Measurements from ENCODE around the gene SPRY1. TPM values are rescaled to one million over a fixed set of nuclear protein-coding genes. Genes with fewer than 3 reads are reported as not detected.

The SPRY1 gene
- polyA plus RNA-seq, 1 donor from 2014 or later, result 0.58 TPM

DNA sequence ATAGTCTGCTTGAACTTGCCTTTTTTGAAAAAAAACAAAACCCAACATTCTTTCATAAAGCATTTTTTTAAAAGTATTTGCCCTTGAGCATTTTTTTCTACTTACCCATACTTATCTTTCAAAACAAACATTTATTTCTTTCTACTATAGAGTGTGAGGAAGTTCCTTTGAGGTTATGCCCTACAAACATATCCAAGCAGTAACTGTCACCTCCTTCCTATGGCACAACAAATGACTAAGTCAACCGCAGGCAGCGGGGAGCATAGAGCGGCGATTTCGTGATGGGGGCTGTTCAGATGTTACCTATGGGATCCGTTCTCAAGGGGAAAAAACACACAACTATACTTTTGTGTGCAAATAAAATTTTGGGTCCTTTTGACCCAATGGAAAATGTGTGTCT, 19.4 kb downstream of the SPRY1 start:
- Histone ChIP-seq H3K4me3 (ENCODE audit: low read length) (no peak overlapping the region), H4K20me1 (ENCODE audit: insufficient read depth) (no peaks in the 10 kb centered on the region), H3K36me3 (ENCODE audit: insufficient read depth, low read length) (no peaks in the 10 kb centered on the region), H3K27me3 (ENCODE audit: insufficient read depth, low read depth, low read length) (no peaks in the 10 kb centered on the region), H3F3A (ENCODE audit: insufficient read depth, low read length, poor library complexity, severe bottlenecking) (no peaks in the 10 kb centered on the region), H3K9me2 (ENCODE audit: insufficient read depth, low read length) (no peaks in the 10 kb centered on the region), H3K4me2 (ENCODE audit: low read length) (no peak overlapping the region), H3K9me3 (ENCODE audit: low read length) (no peaks in the 10 kb centered on the region), H3K79me2 (replicated peaks; ENCODE audit: insufficient read depth, low read length) (no peaks in the 10 kb centered on the region), H2AFZ (ENCODE audit: low read depth, low read length) (no peak overlapping the region), H3K27ac (ENCODE audit: low read length) (no peak overlapping the region), H3K9ac (ENCODE audit: low read length) (no peak overlapping the region)
- TF ChIP-seq, protein P1, sequence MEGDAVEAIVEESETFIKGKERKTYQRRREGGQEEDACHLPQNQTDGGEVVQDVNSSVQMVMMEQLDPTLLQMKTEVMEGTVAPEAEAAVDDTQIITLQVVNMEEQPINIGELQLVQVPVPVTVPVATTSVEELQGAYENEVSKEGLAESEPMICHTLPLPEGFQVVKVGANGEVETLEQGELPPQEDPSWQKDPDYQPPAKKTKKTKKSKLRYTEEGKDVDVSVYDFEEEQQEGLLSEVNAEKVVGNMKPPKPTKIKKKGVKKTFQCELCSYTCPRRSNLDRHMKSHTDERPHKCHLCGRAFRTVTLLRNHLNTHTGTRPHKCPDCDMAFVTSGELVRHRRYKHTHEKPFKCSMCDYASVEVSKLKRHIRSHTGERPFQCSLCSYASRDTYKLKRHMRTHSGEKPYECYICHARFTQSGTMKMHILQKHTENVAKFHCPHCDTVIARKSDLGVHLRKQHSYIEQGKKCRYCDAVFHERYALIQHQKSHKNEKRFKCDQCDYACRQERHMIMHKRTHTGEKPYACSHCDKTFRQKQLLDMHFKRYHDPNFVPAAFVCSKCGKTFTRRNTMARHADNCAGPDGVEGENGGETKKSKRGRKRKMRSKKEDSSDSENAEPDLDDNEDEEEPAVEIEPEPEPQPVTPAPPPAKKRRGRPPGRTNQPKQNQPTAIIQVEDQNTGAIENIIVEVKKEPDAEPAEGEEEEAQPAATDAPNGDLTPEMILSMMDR (IDR thresholded peaks at IDR 0.05; ENCODE audit: poor library complexity, severe bottlenecking), result no peak
- TF ChIP-seq TAF1 (IDR thresholded peaks at IDR 0.05; ENCODE audit: low read depth), result no peak
- no peak for TF ChIP-seq RAD21 (conservative IDR thresholded peaks at IDR 0.05)
- no peak for TF ChIP-seq EP300 (conservative IDR thresholded peaks at IDR 0.05; ENCODE audit: poor library complexity, severe bottlenecking)
- TF ChIP-seq REST (IDR thresholded peaks at IDR 0.05; ENCODE audit: borderline replicate concordance), result no peak
- TF ChIP-seq SMC3 (conservative IDR thresholded peaks at IDR 0.05; ENCODE audit: poor library complexity), result no peak
- TF ChIP-seq EZH2 (IDR thresholded peaks at IDR 0.05; ENCODE audit: borderline replicate concordance, insufficient read depth, low read length, poor library complexity, severe bottlenecking), result no peak
- no peak for TF ChIP-seq MXI1 (conservative IDR thresholded peaks at IDR 0.05; ENCODE audit: poor library complexity, severe bottlenecking)
- TF ChIP-seq POLR2AphosphoS5 (IDR thresholded peaks at IDR 0.05), result no peak

DNA sequence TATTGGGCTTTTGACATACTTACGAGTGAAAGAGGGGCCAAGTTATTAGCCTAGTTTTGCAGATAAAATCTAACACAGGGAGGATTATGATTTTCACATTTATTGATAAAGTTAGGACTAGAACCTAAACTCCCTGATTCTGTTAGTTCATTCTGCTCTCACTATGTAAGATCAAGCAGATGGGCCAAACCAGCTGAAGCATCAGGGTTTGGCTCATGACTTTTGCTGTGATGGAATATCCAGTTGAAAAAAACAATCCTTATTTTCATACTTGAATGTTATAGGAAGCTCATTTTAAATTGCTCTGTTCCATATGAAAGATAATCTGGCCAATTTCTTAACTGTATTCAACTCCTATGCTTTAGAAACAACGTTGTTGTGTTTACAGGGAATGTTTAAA, 21.2 kb downstream of the SPRY1 start:
- TF ChIP-seq EZH2 (IDR thresholded peaks at IDR 0.05; ENCODE audit: borderline replicate concordance, insufficient read depth, low read length, poor library complexity, severe bottlenecking) (no peak), TAF1 (IDR thresholded peaks at IDR 0.05; ENCODE audit: low read depth) (no peak), SMC3 (conservative IDR thresholded peaks at IDR 0.05; ENCODE audit: poor library complexity) (no peak), EP300 (conservative IDR thresholded peaks at IDR 0.05; ENCODE audit: poor library complexity, severe bottlenecking) (no peak), MXI1 (conservative IDR thresholded peaks at IDR 0.05; ENCODE audit: poor library complexity, severe bottlenecking) (no peak), POLR2AphosphoS5 (IDR thresholded peaks at IDR 0.05) (no peak)
- Histone ChIP-seq H3K27me3 (ENCODE audit: insufficient read depth, low read depth, low read length) (no peaks in the 10 kb centered on the region), H3K79me2 (replicated peaks; ENCODE audit: insufficient read depth, low read length) (no peaks in the 10 kb centered on the region), H3K36me3 (ENCODE audit: insufficient read depth, low read length) (no peaks in the 10 kb centered on the region), H2AFZ (ENCODE audit: low read depth, low read length) (no peak overlapping the region), H3K4me3 (ENCODE audit: low read length) (no peak overlapping the region), H3K27ac (ENCODE audit: low read length) (no peak overlapping the region), H3K4me2 (ENCODE audit: low read length) (no peak overlapping the region), H3F3A (ENCODE audit: insufficient read depth, low read length, poor library complexity, severe bottlenecking) (no peaks in the 10 kb centered on the region), H4K20me1 (ENCODE audit: insufficient read depth) (no peaks in the 10 kb centered on the region), H3K9me2 (ENCODE audit: insufficient read depth, low read length) (no peaks in the 10 kb centered on the region), H3K9ac (ENCODE audit: low read length) (no peak overlapping the region), H3K9me3 (ENCODE audit: low read length) (no peaks in the 10 kb centered on the region)
